Suppressor macrophage treated with lipopolysaccharide for 4 hours (primary cell): ENCODE results near the gene PTS.
A peak's percentile ranks its signal among the peaks of the same experiment; 100 is the strongest.

Experiments
- DNase-seq: peaks from one replicate; pipeline ENCODE4 v3.0.0-alpha.2; 2020

The PTS gene

GRCh38 chr11:112223121-112223520 is 3.1 kb upstream of the PTS start:
- peak; percentile 17 for DNase-seq

GRCh38 chr11:112223754-112224532 is 2.3 kb upstream of the PTS start:
- DNase-seq: no peak

GRCh38 chr11:112225753-112226061 is 521 bp upstream of the PTS start:
- no peak for DNase-seq

- DNase-seq: peak; percentile 10
Observed at GRCh38 chr11:112226831-112227401, 688 bp downstream of the PTS start.

- DNase-seq: no peak
Observed at GRCh38 chr11:112227471-112227870, 1.2 kb downstream of the PTS start.

GRCh38 chr11:112228706-112229105 is 2.5 kb downstream of the PTS start:
- no peak for DNase-seq

GRCh38 chr11:112229159-112229558 is 2.9 kb downstream of the PTS start:
- DNase-seq: no peak

GRCh38 chr11:112229746-112230433 is 3.7 kb downstream of the PTS start:
- no peak for DNase-seq

GRCh38 chr11:112231952-112232351 is 5.7 kb downstream of the PTS start:
- DNase-seq: no peak

GRCh38 chr11:112235750-112236390 is 9.6 kb downstream of the PTS start:
- no peak for DNase-seq

- DNase-seq: no peak
Observed at GRCh38 chr11:112237451-112237850, 11.2 kb downstream of the PTS start.

GRCh38 chr11:112238041-112238440 is 11.8 kb downstream of the PTS start:
- no peak for DNase-seq

GRCh38 chr11:112241486-112241885 is 15.3 kb downstream of the PTS start:
- DNase-seq: no peak

- DNase-seq: no peak
Observed at GRCh38 chr11:112247201-112247600, 21.0 kb downstream of the PTS start.

- DNase-seq: peak; percentile 53
Observed at GRCh38 chr11:112248201-112248600, 22.0 kb downstream of the PTS start.

GRCh38 chr11:112249871-112250610 is 23.8 kb downstream of the PTS start:
- peak; percentile 4 for DNase-seq

GRCh38 chr11:112253605-112254242 is 27.5 kb downstream of the PTS start:
- DNase-seq: no peak

GRCh38 chr11:112255067-112255720 is 29.0 kb downstream of the PTS start:
- peak; percentile 61 for DNase-seq

- DNase-seq: no peak
Observed at GRCh38 chr11:112260490-112260889, 34.3 kb downstream of the PTS start, which contains the start of gene PLET1. TSS of gene PLET1 (minus strand) at chr11:112260860. CDS start at chr11:112260589, 271 bp downstream.

GRCh38 chr11:112265659-112266409 is 39.6 kb downstream of the PTS start:
- DNase-seq: no peak

- no peak for DNase-seq
Observed at GRCh38 chr11:112266410-112266778, 40.2 kb downstream of the PTS start.
